ENCODE results near the gene RAD9A.
A peak's percentile ranks its signal among the peaks of the same experiment; 100 is the strongest.

Gene RAD9A

GRCh38 chr11:67354075-67355022, 37.4 kb upstream of the RAD9A start:
- H3K9ac ChIP-seq (ENCODE audit: low read depth, low read length), result peak overlapping the region; percentile 59
- H3K9me3 ChIP-seq (ENCODE audit: control insufficient read depth, insufficient read depth, low read length), result no peaks in the 10 kb centered on the region
- no peaks in the 10 kb centered on the region for H3K36me3 ChIP-seq (ENCODE audit: insufficient read depth, low read length)
- H3K4me1 ChIP-seq (ENCODE audit: insufficient read depth, low read length), result peaks cover 24% of the 10 kb centered on the region

GRCh38 chr11:67355023-67355793, 36.6 kb upstream of the RAD9A start:
- H3K9me3 ChIP-seq (ENCODE audit: control insufficient read depth, insufficient read depth, low read length), result no peaks in the 10 kb centered on the region
- H3K9ac ChIP-seq (ENCODE audit: low read depth, low read length), result no peak overlapping the region
- H3K36me3 ChIP-seq (ENCODE audit: insufficient read depth, low read length), result no peaks in the 10 kb centered on the region
- peaks cover 24% of the 10 kb centered on the region for H3K4me1 ChIP-seq (ENCODE audit: insufficient read depth, low read length)

GRCh38 chr11:67355794-67356386, 35.9 kb upstream of the RAD9A start:
- H3K4me1 ChIP-seq (ENCODE audit: insufficient read depth, low read length), result peaks cover 24% of the 10 kb centered on the region
- H3K9me3 ChIP-seq (ENCODE audit: control insufficient read depth, insufficient read depth, low read length), result no peaks in the 10 kb centered on the region
- H3K9ac ChIP-seq (ENCODE audit: low read depth, low read length), result no peak overlapping the region
- no peaks in the 10 kb centered on the region for H3K36me3 ChIP-seq (ENCODE audit: insufficient read depth, low read length)

- Histone ChIP-seq H3K9ac (ENCODE audit: low read depth, low read length) (no peak overlapping the region), H3K4me1 (ENCODE audit: insufficient read depth, low read length) (peaks cover 22% of the 10 kb centered on the region), H3K9me3 (ENCODE audit: control insufficient read depth, insufficient read depth, low read length) (no peaks in the 10 kb centered on the region), H3K36me3 (ENCODE audit: insufficient read depth, low read length) (no peaks in the 10 kb centered on the region)
Measured at GRCh38 chr11:67356387-67356863, 35.4 kb upstream of the RAD9A start.

GRCh38 chr11:67356864-67357561, 34.8 kb upstream of the RAD9A start:
- Histone ChIP-seq H3K9me3 (ENCODE audit: control insufficient read depth, insufficient read depth, low read length) (no peaks in the 10 kb centered on the region), H3K9ac (ENCODE audit: low read depth, low read length) (no peak overlapping the region), H3K36me3 (ENCODE audit: insufficient read depth, low read length) (no peaks in the 10 kb centered on the region), H3K4me1 (ENCODE audit: insufficient read depth, low read length) (peaks cover 21% of the 10 kb centered on the region)

- no peaks in the 10 kb centered on the region for H3K9me3 ChIP-seq (ENCODE audit: control insufficient read depth, insufficient read depth, low read length)
- H3K36me3 ChIP-seq (ENCODE audit: insufficient read depth, low read length), result no peaks in the 10 kb centered on the region
- no peak overlapping the region for H3K9ac ChIP-seq (ENCODE audit: low read depth, low read length)
- peaks cover 21% of the 10 kb centered on the region for H3K4me1 ChIP-seq (ENCODE audit: insufficient read depth, low read length)
Measured at GRCh38 chr11:67357831-67358670, 33.7 kb upstream of the RAD9A start.

- Histone ChIP-seq H3K4me1 (ENCODE audit: insufficient read depth, low read length) (peaks cover 9% of the 10 kb centered on the region; the same call in 1 of the 2 replicates), H3K9ac (ENCODE audit: low read depth, low read length) (no peak overlapping the region), H3K9me3 (ENCODE audit: control insufficient read depth, insufficient read depth, low read length) (no peaks in the 10 kb centered on the region), H3K36me3 (ENCODE audit: insufficient read depth, low read length) (no peaks in the 10 kb centered on the region)
Measured at GRCh38 chr11:67364169-67364568, 27.6 kb upstream of the RAD9A start.

GRCh38 chr11:67364783-67365722, 26.7 kb upstream of the RAD9A start:
- H3K4me1 ChIP-seq (ENCODE audit: insufficient read depth, low read length), result peaks cover 9% of the 10 kb centered on the region; the same call in 1 of the 2 replicates
- H3K9ac ChIP-seq (ENCODE audit: low read depth, low read length), result no peak overlapping the region
- H3K36me3 ChIP-seq (ENCODE audit: insufficient read depth, low read length), result no peaks in the 10 kb centered on the region
- no peaks in the 10 kb centered on the region for H3K9me3 ChIP-seq (ENCODE audit: control insufficient read depth, insufficient read depth, low read length)

- Histone ChIP-seq H3K9ac (ENCODE audit: low read depth, low read length) (no peak overlapping the region), H3K36me3 (ENCODE audit: insufficient read depth, low read length) (no peaks in the 10 kb centered on the region), H3K9me3 (ENCODE audit: control insufficient read depth, insufficient read depth, low read length) (no peaks in the 10 kb centered on the region), H3K4me1 (ENCODE audit: insufficient read depth, low read length) (peaks cover 13% of the 10 kb centered on the region)
Measured at GRCh38 chr11:67365736-67366444, 25.9 kb upstream of the RAD9A start.

GRCh38 chr11:67366546-67366945, 25.2 kb upstream of the RAD9A start:
- H3K9me3 ChIP-seq (ENCODE audit: control insufficient read depth, insufficient read depth, low read length), result no peaks in the 10 kb centered on the region
- no peaks in the 10 kb centered on the region for H3K36me3 ChIP-seq (ENCODE audit: insufficient read depth, low read length)
- peaks cover 19% of the 10 kb centered on the region for H3K4me1 ChIP-seq (ENCODE audit: insufficient read depth, low read length)
- H3K9ac ChIP-seq (ENCODE audit: low read depth, low read length), result no peak overlapping the region

GRCh38 chr11:67366961-67367760, 24.6 kb upstream of the RAD9A start:
- Histone ChIP-seq H3K9ac (ENCODE audit: low read depth, low read length) (no peak overlapping the region), H3K4me1 (ENCODE audit: insufficient read depth, low read length) (peaks cover 22% of the 10 kb centered on the region), H3K9me3 (ENCODE audit: control insufficient read depth, insufficient read depth, low read length) (no peaks in the 10 kb centered on the region), H3K36me3 (ENCODE audit: insufficient read depth, low read length) (no peaks in the 10 kb centered on the region)

Measured in ES-I3 (cell line).